ENCODE results near the gene DAB2IP. TPM values are rescaled to one million over a fixed set of nuclear protein-coding genes. Genes with fewer than 3 reads are reported as not detected.

Gene DAB2IP
- polyA plus RNA-seq, 1 donor (not counting 4 experiments of a cell fraction or from before 2014, with no cell fraction given): 28.6 TPM

DNA sequence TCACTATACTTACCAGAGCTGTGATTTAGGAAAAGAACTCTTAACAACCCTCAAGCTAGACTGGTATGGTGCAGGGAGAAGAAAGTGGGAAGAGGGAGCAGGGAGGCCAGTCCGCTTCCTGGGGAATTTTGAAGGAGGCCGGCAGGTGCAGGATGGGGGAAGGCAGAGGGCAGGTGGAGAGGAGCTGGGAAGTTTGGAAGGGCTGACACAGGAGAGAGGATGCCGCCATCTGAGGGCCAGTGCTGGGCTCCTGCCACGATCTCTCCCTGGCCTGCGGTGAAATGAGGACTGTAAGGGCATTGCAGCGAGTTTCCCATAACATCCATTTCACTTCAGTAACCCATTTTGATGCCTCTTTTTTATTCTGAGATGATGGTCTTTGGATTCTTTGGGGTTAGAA, 8.9 kb downstream of the DAB2IP start:
- H3K79me2 ChIP-seq (ENCODE audit: control insufficient read depth, insufficient read depth, low read length): no peaks in the 10 kb centered on the region
- no peak overlapping the region for H3K4me2 ChIP-seq (ENCODE audit: control insufficient read depth, extremely low read depth, insufficient read depth, low read depth, low read length)
- no peak overlapping the region for H3K27ac ChIP-seq (ENCODE audit: control insufficient read depth, insufficient read depth, low read length)
- dilution Hi-C loops (cut with MboI; ENCODE audit: extremely low pct_ligation_motif_present, low sequenced_read_pairs): no loop called here
- H3K4me1 ChIP-seq (ENCODE audit: control insufficient read depth, extremely low read depth, insufficient read depth, low read length): no peaks in the 10 kb centered on the region
- no peaks in the 10 kb centered on the region for H3K36me3 ChIP-seq (ENCODE audit: control insufficient read depth in 2 of 2, extremely low read depth in 1 of 2, insufficient read depth in 2 of 2, low read length in 2 of 2)
- no peaks in the 10 kb centered on the region for H3K9me1 ChIP-seq (ENCODE audit: control insufficient read depth, extremely low read depth, insufficient read depth, low read length)
- no peak overlapping the region for H2AFZ ChIP-seq (ENCODE audit: control insufficient read depth, low read length)
- no peaks in the 10 kb centered on the region for H3K9me3 ChIP-seq (ENCODE audit: control insufficient read depth, low read depth, low read length)
- H4K20me1 ChIP-seq (ENCODE audit: control insufficient read depth, extremely low read depth, insufficient read depth, low read length): no peaks in the 10 kb centered on the region
- TF ChIP-seq, protein P1, sequence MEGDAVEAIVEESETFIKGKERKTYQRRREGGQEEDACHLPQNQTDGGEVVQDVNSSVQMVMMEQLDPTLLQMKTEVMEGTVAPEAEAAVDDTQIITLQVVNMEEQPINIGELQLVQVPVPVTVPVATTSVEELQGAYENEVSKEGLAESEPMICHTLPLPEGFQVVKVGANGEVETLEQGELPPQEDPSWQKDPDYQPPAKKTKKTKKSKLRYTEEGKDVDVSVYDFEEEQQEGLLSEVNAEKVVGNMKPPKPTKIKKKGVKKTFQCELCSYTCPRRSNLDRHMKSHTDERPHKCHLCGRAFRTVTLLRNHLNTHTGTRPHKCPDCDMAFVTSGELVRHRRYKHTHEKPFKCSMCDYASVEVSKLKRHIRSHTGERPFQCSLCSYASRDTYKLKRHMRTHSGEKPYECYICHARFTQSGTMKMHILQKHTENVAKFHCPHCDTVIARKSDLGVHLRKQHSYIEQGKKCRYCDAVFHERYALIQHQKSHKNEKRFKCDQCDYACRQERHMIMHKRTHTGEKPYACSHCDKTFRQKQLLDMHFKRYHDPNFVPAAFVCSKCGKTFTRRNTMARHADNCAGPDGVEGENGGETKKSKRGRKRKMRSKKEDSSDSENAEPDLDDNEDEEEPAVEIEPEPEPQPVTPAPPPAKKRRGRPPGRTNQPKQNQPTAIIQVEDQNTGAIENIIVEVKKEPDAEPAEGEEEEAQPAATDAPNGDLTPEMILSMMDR (optimal IDR thresholded peaks at IDR 0.05 in 1 of 3, IDR thresholded peaks at IDR 0.05 in 1 of 3, conservative IDR thresholded peaks at IDR 0.05 in 1 of 3; ENCODE audit: extremely low read depth in 1 of 3, insufficient read depth in 2 of 3, low read length in 3 of 3): no peak
- TF ChIP-seq EZH2 (IDR thresholded peaks at IDR 0.05; ENCODE audit: low read length): no peak
- FAIRE-seq (no peak), DNase-seq (ENCODE audit: low read depth, low spot score) (no peak)
- H3K4me3 ChIP-seq (ENCODE audit: control insufficient read depth in 2 of 3, extremely low read depth in 1 of 3, insufficient read depth in 2 of 3, low read depth in 1 of 3, low read length in 3 of 3): no peak overlapping the region
- H3K9ac ChIP-seq (ENCODE audit: control insufficient read depth, extremely low read depth, insufficient read depth, low read length): no peak overlapping the region
- peaks cover 28% of the 10 kb centered on the region for H3K27me3 ChIP-seq (ENCODE audit: control insufficient read depth, extremely low read depth, insufficient read depth, low read length)

DNA sequence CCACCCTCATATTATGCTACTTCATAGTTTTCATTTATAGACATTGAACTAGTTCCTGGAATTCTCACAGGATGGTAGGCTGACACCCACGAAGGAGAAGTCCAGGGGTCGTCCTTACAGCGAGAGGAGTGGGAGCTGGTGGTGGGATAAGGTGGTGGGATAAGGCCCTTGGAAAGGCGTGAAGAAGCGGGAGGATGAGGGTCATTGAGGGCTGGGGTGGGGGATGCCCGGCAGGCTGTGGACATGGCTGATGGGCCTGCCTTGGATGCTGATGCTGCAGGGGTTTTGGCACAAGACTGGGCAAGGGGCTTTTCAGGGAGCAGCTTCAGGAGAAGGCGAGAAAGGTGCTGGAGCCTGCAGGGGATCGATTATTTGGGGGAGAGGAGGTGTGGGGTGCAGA, 9.4 kb downstream of the DAB2IP start:
- Histone ChIP-seq H3K79me2 (ENCODE audit: control insufficient read depth, insufficient read depth, low read length) (no peaks in the 10 kb centered on the region), H3K9ac (ENCODE audit: control insufficient read depth, extremely low read depth, insufficient read depth, low read length) (no peak overlapping the region), H3K27me3 (ENCODE audit: control insufficient read depth, extremely low read depth, insufficient read depth, low read length) (peaks cover 25% of the 10 kb centered on the region), H3K4me3 (ENCODE audit: control insufficient read depth in 2 of 3, extremely low read depth in 1 of 3, insufficient read depth in 2 of 3, low read depth in 1 of 3, low read length in 3 of 3) (no peak overlapping the region), H2AFZ (ENCODE audit: control insufficient read depth, low read length) (no peak overlapping the region), H3K9me3 (ENCODE audit: control insufficient read depth, low read depth, low read length) (no peaks in the 10 kb centered on the region), H3K4me2 (ENCODE audit: control insufficient read depth, extremely low read depth, insufficient read depth, low read depth, low read length) (no peak overlapping the region), H4K20me1 (ENCODE audit: control insufficient read depth, extremely low read depth, insufficient read depth, low read length) (no peaks in the 10 kb centered on the region), H3K36me3 (ENCODE audit: control insufficient read depth in 2 of 2, extremely low read depth in 1 of 2, insufficient read depth in 2 of 2, low read length in 2 of 2) (no peaks in the 10 kb centered on the region), H3K9me1 (ENCODE audit: control insufficient read depth, extremely low read depth, insufficient read depth, low read length) (no peaks in the 10 kb centered on the region), H3K27ac (ENCODE audit: control insufficient read depth, insufficient read depth, low read length) (no peak overlapping the region), H3K4me1 (ENCODE audit: control insufficient read depth, extremely low read depth, insufficient read depth, low read length) (no peaks in the 10 kb centered on the region)
- DNase-seq (ENCODE audit: low read depth, low spot score) (no peak), FAIRE-seq (no peak)
- dilution Hi-C loops (cut with MboI; ENCODE audit: extremely low pct_ligation_motif_present, low sequenced_read_pairs): no loop called here
- TF ChIP-seq, protein P1 (optimal IDR thresholded peaks at IDR 0.05 in 1 of 3, IDR thresholded peaks at IDR 0.05 in 1 of 3, conservative IDR thresholded peaks at IDR 0.05 in 1 of 3; ENCODE audit: extremely low read depth in 1 of 3, insufficient read depth in 2 of 3, low read length in 3 of 3): no peak
- TF ChIP-seq EZH2 (IDR thresholded peaks at IDR 0.05; ENCODE audit: low read length): no peak
